Measurements from ENCODE around the gene HASPIN. TPM values are rescaled to one million over a fixed set of nuclear protein-coding genes. Genes with fewer than 3 reads are reported as not detected.

Gene HASPIN
- polyA plus RNA-seq, 1 donor from 2014 or later, result 0.32 TPM

DNA sequence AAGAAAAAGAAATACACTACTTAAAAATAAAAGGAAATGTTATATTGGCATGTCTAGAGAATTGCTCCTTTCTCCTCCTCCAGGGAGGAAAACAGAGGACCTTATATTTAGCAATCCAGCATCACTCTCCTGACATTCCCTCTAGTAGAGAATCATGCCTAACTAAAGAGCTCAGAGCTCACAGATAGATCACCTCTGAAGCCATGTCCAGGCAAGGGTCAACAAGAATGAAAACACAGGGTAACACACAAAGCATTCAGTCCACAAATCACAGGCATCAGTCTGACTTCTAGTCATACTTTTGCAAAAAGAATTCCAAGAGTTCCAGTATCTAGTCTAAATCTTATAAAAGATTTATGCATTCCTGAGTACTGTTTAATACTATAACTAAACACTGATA is 4.4 kb upstream of the HASPIN start:
- no peak overlapping the region for H3K4me2 ChIP-seq (ENCODE audit: low read length)

DNA sequence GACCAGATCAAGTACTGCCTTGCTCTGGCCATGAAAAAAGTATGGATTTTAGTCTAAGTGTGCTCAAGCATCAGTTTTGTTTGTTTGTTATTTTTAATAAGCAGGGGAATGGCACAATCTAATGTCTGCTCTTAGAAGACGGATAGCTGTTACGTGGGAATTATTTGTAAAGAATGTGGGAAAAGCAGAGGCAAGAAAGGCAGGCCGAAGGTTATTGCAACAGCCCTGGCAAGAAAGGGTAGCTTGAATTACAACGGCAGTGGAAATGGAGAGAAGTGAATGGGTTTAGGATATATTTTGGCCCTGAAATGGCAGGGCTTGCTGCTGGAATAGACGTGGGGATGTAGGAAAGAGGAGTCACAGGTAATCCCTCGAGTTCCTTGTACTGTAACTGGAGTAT is 987 bp upstream of the HASPIN start:
- Histone ChIP-seq H3K36me3 (ENCODE audit: insufficient read depth, low read length) (no peaks in the 10 kb centered on the region), H3K9ac (ENCODE audit: low read length) (peak overlapping the region; percentile 86), H3K79me2 (replicated peaks; ENCODE audit: insufficient read depth, low read length) (peaks cover 13% of the 10 kb centered on the region), H3K27ac (ENCODE audit: low read length) (peak overlapping the region; percentile 76), H3K4me3 (ENCODE audit: low read length) (peak overlapping the region; percentile 78), H4K20me1 (ENCODE audit: insufficient read depth) (no peaks in the 10 kb centered on the region), H3K9me3 (ENCODE audit: low read length) (no peaks in the 10 kb centered on the region), H3K9me2 (ENCODE audit: insufficient read depth, low read length) (no peaks in the 10 kb centered on the region), H2AFZ (ENCODE audit: low read depth, low read length) (no peak overlapping the region), H3K27me3 (ENCODE audit: insufficient read depth, low read depth, low read length) (no peaks in the 10 kb centered on the region), H3K4me2 (ENCODE audit: low read length) (peak overlapping the region; percentile 87), H3F3A (ENCODE audit: insufficient read depth, low read length, poor library complexity, severe bottlenecking) (peaks cover 5% of the 10 kb centered on the region)
- no peak for TF ChIP-seq TAF1 (IDR thresholded peaks at IDR 0.05; ENCODE audit: low read depth)
- TF ChIP-seq MXI1 (conservative IDR thresholded peaks at IDR 0.05; ENCODE audit: poor library complexity, severe bottlenecking), result no peak
- no peak for TF ChIP-seq REST (IDR thresholded peaks at IDR 0.05; ENCODE audit: borderline replicate concordance)
- TF ChIP-seq SMC3 (conservative IDR thresholded peaks at IDR 0.05; ENCODE audit: poor library complexity), result no peak
- TF ChIP-seq EZH2 (IDR thresholded peaks at IDR 0.05; ENCODE audit: borderline replicate concordance, insufficient read depth, low read length, poor library complexity, severe bottlenecking), result no peak
- no peak for TF ChIP-seq RAD21 (conservative IDR thresholded peaks at IDR 0.05)
- no peak for TF ChIP-seq POLR2AphosphoS5 (IDR thresholded peaks at IDR 0.05)
- TF ChIP-seq EP300 (conservative IDR thresholded peaks at IDR 0.05; ENCODE audit: poor library complexity, severe bottlenecking), result no peak

More for the DNA sequence above, 4.4 kb upstream of the HASPIN start:
- peaks cover 10% of the 10 kb centered on the region for H3K79me2 ChIP-seq (replicated peaks; ENCODE audit: insufficient read depth, low read length)
- no peaks in the 10 kb centered on the region for H3K9me3 ChIP-seq (ENCODE audit: low read length)
- peaks cover 5% of the 10 kb centered on the region for H3F3A ChIP-seq (ENCODE audit: insufficient read depth, low read length, poor library complexity, severe bottlenecking)
- H2AFZ ChIP-seq (ENCODE audit: low read depth, low read length), result no peak overlapping the region
- H3K9me2 ChIP-seq (ENCODE audit: insufficient read depth, low read length), result no peaks in the 10 kb centered on the region
- H3K9ac ChIP-seq (ENCODE audit: low read length), result no peak overlapping the region
- H3K36me3 ChIP-seq (ENCODE audit: insufficient read depth, low read length), result peaks cover 4% of the 10 kb centered on the region
- H3K27ac ChIP-seq (ENCODE audit: low read length), result no peak overlapping the region
- TF ChIP-seq RAD21 (conservative IDR thresholded peaks at IDR 0.05) (no peak), POLR2AphosphoS5 (IDR thresholded peaks at IDR 0.05) (no peak), MXI1 (conservative IDR thresholded peaks at IDR 0.05; ENCODE audit: poor library complexity, severe bottlenecking) (no peak), CTCF (IDR thresholded peaks at IDR 0.05; ENCODE audit: poor library complexity, severe bottlenecking) (no peak), SMC3 (conservative IDR thresholded peaks at IDR 0.05; ENCODE audit: poor library complexity) (no peak), REST (IDR thresholded peaks at IDR 0.05; ENCODE audit: borderline replicate concordance) (no peak), TAF1 (IDR thresholded peaks at IDR 0.05; ENCODE audit: low read depth) (no peak), EZH2 (IDR thresholded peaks at IDR 0.05; ENCODE audit: borderline replicate concordance, insufficient read depth, low read length, poor library complexity, severe bottlenecking) (no peak), EP300 (conservative IDR thresholded peaks at IDR 0.05; ENCODE audit: poor library complexity, severe bottlenecking) (no peak)
- H3K27me3 ChIP-seq (ENCODE audit: insufficient read depth, low read depth, low read length), result no peaks in the 10 kb centered on the region
- no peaks in the 10 kb centered on the region for H4K20me1 ChIP-seq (ENCODE audit: insufficient read depth)
- H3K4me3 ChIP-seq (ENCODE audit: low read length), result no peak overlapping the region

All from neural cell (in vitro differentiated cells).